A172 (cell line): ENCODE data around the gene CBX8. TPM values are rescaled to one million over a fixed set of nuclear protein-coding genes. Genes with fewer than 3 reads are reported as not detected.
A peak's percentile ranks its signal among the peaks of the same experiment; 100 is the strongest.

ENCODE experiments used
- DNase-seq: peaks from one replicate; pipeline ENCODE4 v3.0.0-alpha.2; 2015; ENCODE audit warnings: low spot score
- total RNA-seq: library from RNA; depleted of rRNA; stranded (reverse); fragments of >200 nt; shearing (Covaris generic); gene quantifications from 2 replicates; pipeline ENCODE4 v1.2.3, GENCODE V29; 2014

Gene CBX8
- total RNA-seq, 1 experiment from 2014 or later: 8.8 TPM

- DNase-seq: no peak
These were observed 8.2 kb upstream of the CBX8 start for GRCh38 chr17:79804856-79805696.

- DNase-seq: no peak
These were observed 7.3 kb upstream of the CBX8 start for GRCh38 chr17:79803997-79804855.

- DNase-seq: no peak
These were observed 6.6 kb upstream of the CBX8 start for GRCh38 chr17:79803421-79803996.

- no peak for DNase-seq
These were observed 6.0 kb upstream of the CBX8 start for GRCh38 chr17:79802736-79803420.

- no peak for DNase-seq
These were observed 5.3 kb upstream of the CBX8 start for GRCh38 chr17:79802039-79802735.

GRCh38 chr17:79801156-79802038, 4.5 kb upstream of the CBX8 start:
- DNase-seq: peak; percentile 63

- peak; percentile 31 for DNase-seq
These were observed 3.7 kb upstream of the CBX8 start for GRCh38 chr17:79800325-79801155.

GRCh38 chr17:79799538-79800324, 2.9 kb upstream of the CBX8 start:
- DNase-seq: no peak

GRCh38 chr17:79799174-79799537, 2.3 kb upstream of the CBX8 start:
- DNase-seq: no peak

GRCh38 chr17:79798299-79799173, 1.7 kb upstream of the CBX8 start:
- no peak for DNase-seq

- DNase-seq: no peak
These were observed 818 bp upstream of the CBX8 start for GRCh38 chr17:79797492-79798298.

GRCh38 chr17:79796444-79796762, 474 bp downstream of the CBX8 start:
- peak; percentile 7 for DNase-seq

GRCh38 chr17:79795795-79796443, 958 bp downstream of the CBX8 start:
- no peak for DNase-seq

- DNase-seq: no peak
These were observed 2.0 kb downstream of the CBX8 start for GRCh38 chr17:79794659-79795511.

GRCh38 chr17:79793924-79794304, 3.0 kb downstream of the CBX8 start:
- no peak for DNase-seq
